Cardiac muscle cell (in vitro differentiated cells and primary cell): Measurements from ENCODE around the gene FSTL4. TPM values are rescaled to one million over a fixed set of nuclear protein-coding genes. Genes with fewer than 3 reads are reported as not detected.

ENCODE experiments used
- DNase-seq, 2 donors: peaks; one replicate each; pipeline versions ENCODE4 v3.0.0 to v3.0.0-alpha.2; 2010 to 2017; ENCODE audit warnings: low read depth in 1 of 2, low spot score in 1 of 2
- H3K27ac ChIP-seq: fragments of 200-600 bp; sonication (generic); 2 replicates; pipeline ENCODE4 v1.5.1; 2016
- H3K27me3 ChIP-seq: fragments of 200-600 bp; sonication (generic); 2 replicates; pipeline ENCODE4 v1.6.0; 2016; ENCODE audit warnings: control low read depth
- H3K36me3 ChIP-seq: fragments of 200-600 bp; sonication (generic); 2 replicates; pipeline ENCODE4 v1.5.1; 2016; ENCODE audit warnings: control low read depth
- H3K4me1 ChIP-seq: fragments of 200-600 bp; sonication (generic); 2 replicates; pipeline ENCODE4 v1.8.1; 2017; ENCODE audit warnings: low read depth, mild to moderate bottlenecking, mixed run types
- H3K4me3 ChIP-seq: fragments of 200-600 bp; sonication (generic); 2 replicates; pipeline ENCODE4 v1.5.1; 2016; ENCODE audit warnings: mild to moderate bottlenecking
- H3K9me3 ChIP-seq: fragments of 200-600 bp; sonication (generic); 2 replicates; pipeline ENCODE4 v1.5.1; 2017; ENCODE audit warnings: low read depth, mild to moderate bottlenecking, control low read depth
- CTCF ChIP-seq: IDR thresholded peaks from 2 replicates; pipeline ENCODE4 v1.5.1; 2012; ENCODE audit warnings: low read depth, mild to moderate bottlenecking, low read length
- polyA plus RNA-seq: library from polyadenylated mRNA; unstranded; fragments of >200 nt; fragmentation: Nextera tagmentation; extraction: Ambion mirVana; gene quantifications from 2 replicates; pipeline ENCODE4 v1.2.1, GENCODE V29; 2016
- total RNA-seq: library from RNA; depleted of rRNA; stranded (reverse); fragments of >200 nt; gene quantifications from 2 replicates; pipeline ENCODE4 v1.2.3, GENCODE V29; 2016

The FSTL4 gene
- total and polyA plus RNA-seq, 2 experiments from 2014 or later, result 0.06 TPM; not detected in 1

DNA sequence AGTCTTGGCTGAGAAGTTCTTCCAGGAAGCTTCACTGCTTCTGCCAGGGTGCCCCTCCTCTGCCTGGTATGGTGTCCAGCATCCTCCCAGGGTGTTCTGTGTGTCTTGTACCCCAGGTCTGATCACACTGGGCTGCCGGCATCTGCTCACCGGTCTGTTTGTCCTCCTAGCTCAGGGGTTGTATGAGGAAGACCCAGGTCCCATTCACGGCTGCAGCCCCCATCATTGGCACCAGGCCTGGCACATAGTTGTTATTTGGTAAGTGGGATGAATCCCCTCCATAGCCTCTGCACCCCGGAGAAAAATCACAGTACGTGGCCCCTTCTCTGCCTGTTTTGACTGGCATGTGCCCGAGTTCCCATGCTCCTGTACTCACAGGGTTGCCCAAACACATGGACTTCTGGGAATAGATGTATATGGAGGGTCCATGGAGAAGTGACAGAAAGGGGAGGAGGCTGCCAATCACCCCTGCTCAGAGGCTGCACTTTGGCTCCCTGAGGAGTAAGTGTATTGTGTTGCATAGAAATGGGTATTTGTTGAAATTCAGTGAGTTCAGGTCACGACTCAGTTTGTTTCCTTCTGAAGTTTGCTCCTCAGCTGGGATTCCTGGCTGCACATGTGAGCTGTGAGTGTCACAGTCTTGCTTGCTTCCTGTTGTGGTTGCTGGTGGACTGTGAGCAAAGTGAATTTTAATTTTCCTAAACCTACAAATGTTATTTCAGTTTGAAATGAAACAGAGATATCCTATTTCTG lies 464.4 kb downstream of the FSTL4 start:
- Histone ChIP-seq H3K27me3 (no peaks in the 10 kb centered on the region), H3K9me3 (no peaks in the 10 kb centered on the region), H3K4me3 (no peak overlapping the region), H3K27ac (no peak overlapping the region), H3K36me3 (no peaks in the 10 kb centered on the region), H3K4me1 (no peaks in the 10 kb centered on the region)
- peak in 1 of 2 donors; percentile 17 for DNase-seq
- no peak for TF ChIP-seq CTCF

GRCh38 chr5:133147411-133147810 lies 464.9 kb downstream of the FSTL4 start:
- H3K4me3 ChIP-seq, result no peak overlapping the region
- DNase-seq, result peak in 1 of 2 donors; percentile 68
- TF ChIP-seq CTCF, result no peak

More at GRCh38 chr5:133147411-133147810, 464.9 kb downstream of the FSTL4 start:
- no peaks in the 10 kb centered on the region for H3K27me3 ChIP-seq
- H3K36me3 ChIP-seq, result no peaks in the 10 kb centered on the region
- no peaks in the 10 kb centered on the region for H3K9me3 ChIP-seq
- H3K4me1 ChIP-seq, result no peaks in the 10 kb centered on the region
- no peak overlapping the region for H3K27ac ChIP-seq
